ENCODE data around the gene RBM4.
A peak's percentile ranks its signal among the peaks of the same experiment; 100 is the strongest.

RBM4 gene

DNA sequence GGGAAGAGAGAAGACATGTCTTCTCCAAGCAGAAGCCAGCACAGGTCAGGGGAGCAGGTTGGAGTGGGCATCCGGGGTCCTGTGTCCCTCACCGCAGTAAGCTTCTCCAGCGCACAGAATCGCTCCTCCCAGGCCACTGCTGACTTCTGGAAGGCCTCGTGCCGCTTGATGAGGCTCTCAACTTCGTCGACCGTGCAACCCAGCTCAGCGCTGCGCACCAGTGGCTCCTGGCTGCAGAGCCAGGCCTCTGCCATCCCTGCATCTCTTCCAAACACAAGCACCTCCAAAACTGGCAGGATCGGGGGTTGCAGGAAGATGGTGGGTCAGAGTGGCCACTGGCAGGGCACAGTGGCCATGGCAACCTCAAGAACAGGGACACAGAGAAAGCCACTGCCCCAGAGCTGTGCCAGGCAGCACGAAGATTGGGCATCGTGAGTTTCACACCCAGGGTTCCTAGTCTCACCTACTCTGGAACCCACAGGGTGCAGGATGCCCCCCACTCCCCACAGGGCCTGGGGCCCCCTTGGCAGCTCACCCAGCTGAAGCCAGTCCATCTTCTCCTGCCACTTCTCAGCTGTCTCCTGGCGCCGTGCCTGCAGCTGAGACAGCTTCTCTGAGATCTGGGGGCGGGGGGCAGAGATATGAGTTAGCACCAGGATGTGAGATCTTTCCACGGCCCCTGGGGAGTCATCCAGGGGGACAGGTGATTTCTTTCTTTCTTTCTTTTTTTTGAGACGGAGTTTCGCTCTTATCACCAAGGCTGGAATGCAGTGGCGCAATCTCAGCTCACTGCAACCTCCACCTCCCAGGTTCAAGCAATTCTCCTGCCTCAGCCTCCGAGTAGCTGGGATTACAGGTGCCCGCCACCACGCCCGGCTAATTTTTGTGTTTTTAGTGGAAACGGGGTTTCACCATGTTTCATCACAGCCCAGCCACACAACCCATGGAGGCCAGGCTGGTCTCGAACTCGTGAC, 50.3 kb downstream of the RBM4 start:
- DNase-seq (ENCODE audit: low read depth in 2 of 2), result no peak

DNA sequence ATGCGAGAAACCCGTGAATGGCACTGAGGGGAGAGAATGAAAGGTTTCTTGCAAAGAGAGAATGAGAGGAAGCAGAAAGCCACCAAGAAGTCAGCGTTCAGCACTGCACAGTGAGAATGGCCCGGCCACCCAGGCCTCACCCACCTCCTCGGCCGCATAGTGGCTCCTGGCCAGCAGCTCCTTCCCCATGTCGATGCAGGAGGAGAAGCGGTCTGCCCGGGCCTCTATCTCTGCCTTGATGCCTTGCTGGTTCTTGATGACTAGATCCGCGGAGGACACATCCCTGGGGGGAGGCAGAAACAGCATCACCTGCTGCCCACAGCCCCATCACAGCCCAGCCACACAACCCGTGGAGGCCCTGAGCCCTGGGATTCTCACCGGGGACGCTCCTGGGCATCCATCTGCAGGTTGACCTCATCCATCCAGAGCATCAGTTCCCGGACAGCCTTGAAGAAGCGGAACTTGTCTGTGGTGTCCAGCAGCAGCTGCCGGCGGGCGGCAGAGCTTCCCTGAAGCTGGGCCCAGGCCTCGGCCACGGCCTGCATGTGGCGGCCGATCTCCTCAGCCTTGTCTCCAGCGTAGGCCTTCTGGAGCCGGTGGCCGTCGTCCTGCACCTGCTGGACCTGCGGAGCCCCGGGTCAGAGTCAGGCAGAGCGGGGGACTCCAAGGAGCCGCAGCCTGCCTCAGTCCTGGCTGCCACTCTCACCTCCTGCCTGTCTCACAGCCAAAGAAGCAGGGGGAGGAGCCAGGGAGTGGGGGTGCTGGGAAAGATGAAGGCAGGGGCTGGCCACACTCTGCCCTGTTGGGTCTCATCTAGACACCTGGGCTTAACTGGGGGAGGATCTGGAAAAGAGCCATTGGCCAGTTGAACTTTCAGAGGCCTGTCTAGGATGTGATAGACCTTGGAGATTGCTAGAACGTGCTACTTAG, 51.4 kb downstream of the RBM4 start:
- no peak for DNase-seq (ENCODE audit: low read depth in 2 of 2)

DNA sequence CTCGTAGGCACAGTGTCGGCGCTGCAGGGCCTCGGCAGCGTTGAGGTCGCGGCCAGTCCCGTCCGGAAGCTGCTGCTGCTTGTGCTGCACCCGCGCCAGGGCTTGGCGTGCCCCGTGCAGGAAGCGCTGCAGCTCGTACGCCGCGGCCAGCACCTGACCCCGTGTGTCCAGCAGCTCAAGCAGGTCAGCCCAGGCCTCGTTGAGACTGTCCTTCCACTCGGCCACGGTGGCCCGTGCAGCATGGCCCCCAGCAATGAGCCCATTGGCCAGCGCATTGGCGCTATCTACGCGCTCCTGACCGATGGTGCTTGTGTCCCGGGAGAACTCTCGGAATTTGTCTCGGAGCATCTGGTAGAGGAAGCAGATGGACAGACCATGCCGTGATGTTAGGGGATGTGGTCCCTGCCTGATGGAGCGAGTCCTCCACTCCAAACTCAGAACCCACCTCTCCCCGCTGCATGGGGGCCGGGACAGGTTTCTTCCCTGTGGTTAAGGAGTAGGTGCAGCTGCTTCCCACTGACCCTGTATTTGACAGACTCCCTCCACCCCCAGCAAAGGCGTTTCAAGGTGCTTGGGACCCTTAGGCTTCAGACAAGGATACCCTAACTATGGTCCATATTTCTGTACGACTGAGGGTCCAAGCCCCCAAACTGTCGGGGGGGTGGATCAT, 52.9 kb downstream of the RBM4 start:
- no peak for DNase-seq (ENCODE audit: low read depth in 2 of 2)

DNA sequence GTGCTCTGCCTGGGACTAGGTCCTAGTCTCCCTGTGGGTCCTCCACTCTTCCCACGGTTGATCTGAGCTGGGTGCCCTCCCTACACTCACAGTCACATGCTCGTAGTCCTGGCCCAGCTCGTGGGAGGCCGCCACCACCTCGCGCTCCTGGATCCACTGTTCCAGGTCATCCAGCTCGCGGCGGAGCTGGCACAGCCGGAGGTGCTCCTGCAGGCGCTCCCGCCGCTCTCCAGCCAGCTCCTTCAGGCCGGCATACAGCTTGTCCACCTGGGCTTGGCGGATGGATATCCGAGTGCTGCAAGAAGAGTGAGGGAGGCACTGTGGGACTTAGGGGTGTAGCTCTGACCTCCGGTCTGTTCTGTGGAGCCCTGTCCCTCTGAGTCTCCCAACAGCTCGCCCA, 53.9 kb downstream of the RBM4 start:
- DNase-seq (ENCODE audit: low read depth in 2 of 2), result no peak

DNA sequence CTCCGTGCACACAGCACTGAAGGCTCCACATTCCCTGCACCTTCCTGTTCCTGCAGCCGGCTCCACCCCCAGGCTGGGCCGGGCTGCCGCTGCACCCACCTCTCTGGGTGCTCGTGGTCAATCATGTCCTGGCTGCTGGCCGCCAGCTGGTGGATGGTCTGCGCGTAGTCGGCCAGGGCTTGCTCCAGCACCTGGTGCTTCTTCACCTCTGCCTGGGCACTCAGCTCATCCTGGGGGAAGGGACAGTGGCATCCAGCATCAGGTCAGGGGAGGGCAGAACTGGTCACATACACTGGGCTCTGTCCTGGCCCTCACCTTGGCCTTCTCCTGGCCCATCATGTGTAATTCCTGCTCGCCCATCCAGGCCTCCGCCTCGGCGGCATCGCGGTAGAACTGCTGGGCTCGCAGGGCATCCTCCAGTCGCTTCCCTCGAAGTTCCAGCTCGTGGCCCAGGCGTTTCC, 54.4 kb downstream of the RBM4 start:
- DNase-seq (ENCODE audit: low read depth in 2 of 2), result no peak

DNA sequence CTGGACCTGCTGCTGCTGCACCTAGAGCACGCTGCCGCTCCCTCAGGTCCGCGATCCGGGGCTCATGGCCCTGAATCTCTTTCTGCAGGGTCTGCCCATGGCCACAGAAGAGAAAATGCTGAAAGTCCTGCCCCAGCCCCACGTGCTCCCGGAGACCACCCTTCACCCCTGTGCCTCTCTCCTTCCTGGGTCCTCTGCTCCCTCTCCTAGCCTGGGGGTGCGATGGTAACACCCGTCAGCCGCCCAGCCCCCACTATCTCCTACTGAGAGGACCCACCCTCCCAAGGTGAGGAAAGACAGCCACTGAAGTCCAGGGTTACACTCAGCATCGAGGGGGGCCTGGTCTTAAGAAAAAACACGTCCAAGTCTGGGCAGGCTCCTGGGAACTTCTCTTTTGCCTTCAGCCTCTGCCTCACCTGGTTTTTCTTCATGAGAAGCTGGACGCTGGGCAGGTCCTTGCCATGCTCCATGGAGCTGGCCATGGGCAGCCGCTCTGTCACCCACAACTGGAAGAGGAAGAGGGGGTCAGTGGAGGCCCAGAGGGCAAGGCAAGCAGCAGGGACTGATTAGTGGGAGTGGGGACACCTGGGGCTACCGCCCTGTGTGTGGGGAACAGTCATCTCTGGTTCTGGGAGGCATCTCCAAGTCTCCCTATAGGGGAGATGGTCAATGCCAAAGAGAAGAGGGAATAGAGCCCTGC, 55.0 kb downstream of the RBM4 start:
- no peak for DNase-seq (ENCODE audit: low read depth in 2 of 2)

DNA sequence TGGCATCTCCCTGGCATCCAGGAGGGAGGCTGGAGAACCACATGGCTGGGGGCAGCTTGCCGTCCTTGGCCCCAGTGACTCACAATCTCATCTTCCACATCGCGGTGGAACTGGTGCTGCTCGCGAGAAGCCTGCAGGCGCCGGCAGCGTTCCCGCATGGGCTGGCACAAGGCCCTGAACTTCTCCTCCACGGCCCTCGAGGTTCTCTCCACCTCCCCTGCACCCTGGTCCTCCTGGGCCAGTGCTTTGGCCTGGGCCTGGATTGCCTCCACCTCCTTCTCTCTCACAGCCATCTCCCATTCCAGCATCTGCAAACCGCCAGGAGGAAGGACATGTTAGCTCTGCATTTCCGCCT, 55.5 kb downstream of the RBM4 start:
- DNase-seq (ENCODE audit: low read depth in 2 of 2), result no peak

DNA sequence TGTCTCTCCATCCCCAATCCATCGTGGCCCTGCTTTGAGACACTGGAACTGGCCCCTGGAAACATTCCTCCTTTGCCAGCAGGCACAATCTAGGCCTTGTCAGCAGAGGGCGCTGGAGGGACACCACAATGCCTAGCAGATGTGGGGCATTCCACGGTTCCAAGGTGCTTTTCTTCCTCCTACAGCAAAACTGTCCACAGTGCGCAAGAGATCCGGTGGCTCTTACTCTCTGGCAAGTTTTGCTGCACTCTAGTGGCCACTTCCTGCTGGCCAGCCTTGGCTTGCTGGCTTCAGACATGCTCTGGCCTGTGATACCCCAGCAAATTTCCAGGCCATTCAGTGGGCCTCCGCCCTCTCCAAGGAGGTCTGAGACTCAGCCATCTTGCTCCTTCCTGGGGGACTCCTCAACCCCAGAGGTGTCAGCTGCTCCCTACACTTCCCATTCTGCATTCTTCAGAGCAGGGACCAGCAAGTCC, 56.3 kb downstream of the RBM4 start:
- DNase-seq (ENCODE audit: low read depth in 2 of 2), result peak; percentile 81 to 84
